H1 (cell line): ENCODE measurements around the gene HHAT. TPM values are rescaled to one million over a fixed set of nuclear protein-coding genes. Genes with fewer than 3 reads are reported as not detected.

Source experiments
- CTCF ChIA-PET: fragments of 300-600 bp; sonication (Branson Sonifier 250); formaldehyde crosslinking; loops from one replicate; lab custom pipeline; 2021; ENCODE audit not compliant: partially characterized antibody; lab: Charles Lee
- POLR2A ChIA-PET: fragments of 300-600 bp; sonication (Branson Sonifier 250); formaldehyde crosslinking; loops from one replicate; lab custom pipeline; 2021; ENCODE audit warnings: inconsistent platforms; ENCODE audit not compliant: partially characterized antibody; lab: Charles Lee
- DNase-seq, 2 experiments: peaks; one replicate each; pipeline versions ENCODE4 v3.0.0 to v3.0.0-alpha.2; 2010 to 2022; ENCODE audit warnings: low spot score in 2 of 2, low read depth in 1 of 2, mixed read lengths in 1 of 2
- FAIRE-seq: peaks from 2 replicates; lab custom pipeline; 2011; peaks lifted over from hg19 to GRCh38; lab: Jason Lieb, UNC
- H2AFZ ChIP-seq: 2 replicates; pipeline ENCODE4 v1.8.1; 2012; ENCODE audit warnings: low read length, inconsistent platforms
- H2AK5ac ChIP-seq: 2 replicates; pipeline ENCODE4 v1.6.1; 2013; ENCODE audit warnings: low read depth, low read length
- H2BK120ac ChIP-seq: replicated peaks from 2 replicates; pipeline ENCODE3; 2013; ENCODE audit warnings: low read depth, low read length, inconsistent platforms
- H2BK12ac ChIP-seq: 2 replicates; pipeline ENCODE4 v1.6.1; 2013; ENCODE audit warnings: low read depth, low read length
- H2BK15ac ChIP-seq: 2 replicates; pipeline ENCODE4 v1.6.1; 2013; ENCODE audit warnings: low read length
- H2BK20ac ChIP-seq: 2 replicates; pipeline ENCODE4 v1.6.1; 2013; ENCODE audit warnings: low read length
- H2BK5ac ChIP-seq: 2 replicates; pipeline ENCODE4 v1.6.1; 2013; ENCODE audit warnings: low read depth, low read length
- H3K14ac ChIP-seq: 2 replicates; pipeline ENCODE4 v1.6.1; 2013; ENCODE audit warnings: inconsistent platforms; ENCODE audit not compliant: insufficient read length
- H3K18ac ChIP-seq: 2 replicates; pipeline ENCODE4 v1.6.1; 2013; ENCODE audit warnings: low read length; ENCODE audit errors: extremely low read depth
- H3K23ac ChIP-seq: 2 replicates; pipeline ENCODE4 v1.6.1; 2013; ENCODE audit warnings: inconsistent platforms; ENCODE audit not compliant: insufficient read length
- H3K23me2 ChIP-seq: 2 replicates; pipeline ENCODE4 v1.6.1; 2013; ENCODE audit warnings: low read depth, low read length
- H3K27ac ChIP-seq: 2 replicates; pipeline ENCODE4 v1.6.1; 2011; ENCODE audit warnings: low read depth, low read length, inconsistent platforms
- H3K27me3 ChIP-seq, 4 experiments: replicated peaks in 1 of 4; 1 replicate in 1 of 4; 2 replicates in 3 of 4; pipeline versions ENCODE4 v1.6.1 to v1.8.1; 2011 to 2013; ENCODE audit warnings: low read length in 3 of 4, mild to moderate bottlenecking in 3 of 4, inconsistent platforms in 2 of 4, mixed read lengths in 2 of 4, moderate library complexity in 1 of 4; ENCODE audit not compliant: control insufficient read depth in 3 of 4, insufficient read depth in 3 of 4; ENCODE audit errors: extremely low read depth in 1 of 4
- H3K36me3 ChIP-seq, 4 experiments: 2 replicates each; pipeline versions ENCODE4 v1.6.1 to v1.8.1; 2011 to 2013; ENCODE audit warnings: mild to moderate bottlenecking in 4 of 4, low read length in 3 of 4, moderate library complexity in 2 of 4, control low read depth in 1 of 4, inconsistent platforms in 1 of 4; ENCODE audit not compliant: insufficient read depth in 4 of 4, control insufficient read depth in 2 of 4
- H3K4ac ChIP-seq: replicated peaks from 2 replicates; pipeline ENCODE3; 2013; ENCODE audit warnings: low read length, low read depth, mixed read lengths, inconsistent platforms; ENCODE audit not compliant: insufficient read length
- H3K4me1 ChIP-seq, 4 experiments: replicated peaks in 1 of 4; 1 replicate in 1 of 4; 2 replicates in 3 of 4; pipeline versions ENCODE4 v1.6.1 to v1.8.1; 2011 to 2013; ENCODE audit warnings: low read length in 3 of 4, inconsistent platforms in 2 of 4, mixed read lengths in 1 of 4; ENCODE audit not compliant: insufficient read depth in 4 of 4, control insufficient read depth in 3 of 4
- H3K4me2 ChIP-seq, 2 experiments: 2 replicates each; pipeline versions ENCODE4 v1.6.1 to v1.8.1; 2011 to 2013; ENCODE audit warnings: low read depth in 2 of 2, low read length in 2 of 2, control low read depth in 1 of 2, inconsistent platforms in 1 of 2, mild to moderate bottlenecking in 1 of 2; ENCODE audit not compliant: insufficient read depth in 1 of 2
- H3K4me3 ChIP-seq, 4 experiments: fragments of 200-600, 300-600 bp in 1 of 4; sonication (generic), shearing (Covaris generic), sonication (Bioruptor Twin) in 1 of 4; 2 replicates each; pipeline versions ENCODE4 v1.5.1 to v1.8.1; 2011 to 2016; ENCODE audit warnings: low read length in 4 of 4, low read depth in 3 of 4, control low read depth in 2 of 4, inconsistent platforms in 2 of 4, mild to moderate bottlenecking in 2 of 4, mixed read lengths in 1 of 4, moderate library complexity in 1 of 4; ENCODE audit not compliant: insufficient read depth in 2 of 4; ENCODE audit errors: extremely low read depth in 1 of 4
- H3K56ac ChIP-seq: replicated peaks from 2 replicates; pipeline ENCODE3; 2013; ENCODE audit warnings: low read depth, mild to moderate bottlenecking, mixed read lengths, low read length, inconsistent platforms; ENCODE audit not compliant: insufficient read length
- H3K79me1 ChIP-seq: 2 replicates; pipeline ENCODE4 v1.6.1; 2013; ENCODE audit warnings: low read depth, low read length, control low read depth
- H3K79me2 ChIP-seq, 2 experiments: 2 replicates each; pipeline versions ENCODE4 v1.6.1 to v1.8.1; 2012 to 2013; ENCODE audit warnings: low read length in 2 of 2, mild to moderate bottlenecking in 2 of 2, inconsistent platforms in 1 of 2; ENCODE audit not compliant: insufficient read depth in 2 of 2, control insufficient read depth in 1 of 2
- H3K9ac ChIP-seq, 4 experiments: replicated peaks in 1 of 4; 1 replicate in 1 of 4; 2 replicates in 3 of 4; pipeline versions ENCODE4 v1.6.1 to v1.8.1; 2011 to 2013; ENCODE audit warnings: low read depth in 3 of 4, low read length in 3 of 4, control low read depth in 2 of 4, mild to moderate bottlenecking in 2 of 4, moderate library complexity in 2 of 4, inconsistent platforms in 1 of 4; ENCODE audit errors: extremely low read depth in 1 of 4
- H3K9me3 ChIP-seq, 2 experiments: 2 replicates each; pipeline versions ENCODE4 v1.6.1 to v1.8.1; 2012 to 2013; ENCODE audit warnings: mild to moderate bottlenecking in 2 of 2, moderate library complexity in 2 of 2, control low read depth in 1 of 2, inconsistent platforms in 1 of 2, low read depth in 1 of 2, low read length in 1 of 2, mixed read lengths in 1 of 2; ENCODE audit not compliant: insufficient read depth in 2 of 2
- H4K20me1 ChIP-seq, 2 experiments: replicated peaks in 1 of 2; 2 replicates each; pipeline versions ENCODE3 to v1.8.1; 2011 to 2013; ENCODE audit warnings: inconsistent platforms in 2 of 2, low read length in 2 of 2, mild to moderate bottlenecking in 1 of 2; ENCODE audit not compliant: insufficient read depth in 2 of 2, control insufficient read depth in 1 of 2
- H4K5ac ChIP-seq: 2 replicates; pipeline ENCODE4 v1.6.1; 2013; ENCODE audit warnings: low read length, low read depth, mixed read lengths, inconsistent platforms; ENCODE audit not compliant: insufficient read length
- H4K8ac ChIP-seq: 2 replicates; pipeline ENCODE4 v1.8.0; 2013; ENCODE audit warnings: mild to moderate bottlenecking, moderate library complexity, low read length, inconsistent platforms; ENCODE audit not compliant: insufficient read depth; ENCODE audit errors: extremely low read depth
- H4K91ac ChIP-seq: replicated peaks from 2 replicates; pipeline ENCODE3; 2013; ENCODE audit warnings: low read length, mixed read lengths, inconsistent platforms; ENCODE audit not compliant: insufficient read length
- CBX5 ChIP-seq: fragments of 300-800, 300-1000 bp; sonication (generic); IDR thresholded peaks from 2 replicates; pipeline ENCODE4 v1.7.1; 2016; ENCODE audit warnings: antibody characterized with exemption, low read length, low read depth
- CBX8 ChIP-seq: fragments of 300-800, 300-1000 bp; sonication (generic); IDR thresholded peaks from 2 replicates; pipeline ENCODE4 v1.7.1; 2016; ENCODE audit warnings: low read depth, low read length, borderline replicate concordance
- MAFK ChIP-seq: IDR thresholded peaks from 2 replicates; pipeline ENCODE4 v1.6.1; 2012; ENCODE audit warnings: low read depth, mild to moderate bottlenecking, improper control_type of control experiment, low read length
- RBBP5 ChIP-seq: IDR thresholded peaks from 2 replicates; pipeline ENCODE4 v1.7.1; 2012; ENCODE audit warnings: low read depth, mild to moderate bottlenecking, inconsistent platforms, low read length, moderate library complexity, borderline replicate concordance
- RXRA ChIP-seq: IDR thresholded peaks from 2 replicates; pipeline ENCODE4 v1.6.1; 2011; ENCODE audit warnings: low read depth, mild to moderate bottlenecking, low read length, moderate library complexity; ENCODE audit not compliant: insufficient read depth
- SAP30 ChIP-seq: fragments of 300-600 bp; sonication (generic); IDR thresholded peaks from 2 replicates; pipeline ENCODE4 v1.7.1; 2012; ENCODE audit warnings: low read length, moderate library complexity, mild to moderate bottlenecking, inconsistent platforms; ENCODE audit not compliant: insufficient read depth, insufficient replicate concordance
- SIN3A ChIP-seq, 2 experiments: IDR thresholded peaks in 1 of 2; conservative IDR thresholded peaks in 1 of 2; 2 replicates each; pipeline ENCODE4 v1.6.1; 2011 to 2012; ENCODE audit warnings: low read length in 2 of 2, improper control_type of control experiment in 1 of 2, low read depth in 1 of 2, mild to moderate bottlenecking in 1 of 2
- SIRT6 ChIP-seq: IDR thresholded peaks from one replicate; pipeline ENCODE4 v1.7.1; 2012; ENCODE audit warnings: low read length, inconsistent platforms
- WGBS, 2 experiments: shearing (Covaris generic) in 1 of 2; methylation state at CpG; one replicate each; pipeline versions ENCODE4 v1.1.6 to v1.1.7; 2013 to 2015; ENCODE audit warnings: low lambda C conversion rate in 2 of 2, mixed read lengths in 2 of 2, inconsistent platforms in 1 of 2, low coverage in 1 of 2, missing lambda C conversion rate in 1 of 2; ENCODE audit not compliant: insufficient replicate concordance in 2 of 2, insufficient coverage in 1 of 2, insufficient read length in 1 of 2; ENCODE audit errors: extremely low coverage in 1 of 2, missing lambda C conversion rate in 1 of 2; 5-methylcytosine and 5-hydroxymethylcytosine counted together
- polyA plus RNA-seq, 7 experiments: library from polyadenylated mRNA; depleted of rRNA in 3 of 7; stranded (reverse) in 5 of 7; unstranded in 2 of 7; fragments of >200 nt in 5 of 7; fragments of 200-250 nt in 2 of 7; gene quantifications; 1 replicate in 5 of 7; 2 replicates in 1 of 7; 4 replicates in 1 of 7; pipeline versions ENCODE4 v1.2.1 to v1.2.3, GENCODE V29; 2011 to 2013; ENCODE audit warnings: missing spikeins in 2 of 7, mixed read lengths in 2 of 7
- total RNA-seq: library from RNA; stranded (reverse); fragmentation: NEBNext Ultra II Directional; extraction: Animal tissue kit (Norgen Biotek cat#: 25700); gene quantifications from 2 replicates; pipeline ENCODE4 v1.2.1, GENCODE V29; 2021

HHAT gene
- total and polyA plus RNA-seq, 2 of the 8 experiments (the other 6 are each of a cell fraction or from before 2014, with no cell fraction given), result 0.15 to 0.51 TPM

- Histone ChIP-seq H3K27me3 (no peaks in the 10 kb centered on the region), H3K27ac (no peak overlapping the region), H2BK12ac (no peak overlapping the region), H2BK15ac (no peak overlapping the region), H2BK120ac (no peak overlapping the region), H4K91ac (no peak overlapping the region), H3K4me3 (no peak overlapping the region), H3K56ac (no peak overlapping the region), H3K36me3 (no peaks in the 10 kb centered on the region), H3K14ac (no peak overlapping the region), H3K4me1 (no peaks in the 10 kb centered on the region), H2BK20ac (no peak overlapping the region), H3K4me2 (no peak overlapping the region), H3K23me2 (no peaks in the 10 kb centered on the region), H2AK5ac (no peak overlapping the region), H2BK5ac (no peak overlapping the region), H3K79me1 (no peaks in the 10 kb centered on the region), H4K5ac (no peak overlapping the region), H3K23ac (no peak overlapping the region), H3K79me2 (no peaks in the 10 kb centered on the region), H2AFZ (no peak overlapping the region), H3K9me3 (no peaks in the 10 kb centered on the region), H3K9ac (no peak overlapping the region), H4K20me1 (no peaks in the 10 kb centered on the region), H3K18ac (no peak overlapping the region), H4K8ac (no peak overlapping the region), H3K4ac (no peak overlapping the region)
- DNase-seq, result no peak
- ChIA-PET CTCF (interaction anchor here (1.2 to 1.3 kb wide), 2 partner anchors 14 to 94 kb away, joined by 3 read pairs; no protein-coding TSS in a partner anchor), POLR2A (interaction anchor here (1.5 kb wide), 1 partner anchor 127 kb away, joined by 4 read pairs; no protein-coding TSS in a partner anchor)
- WGBS, 2 experiments, result 100% methylated on average over 2 of the region's 2 CpGs; no CpG with 5 or more reads in 1 of the 2 experiments
- TF ChIP-seq SAP30 (no peak), MAFK (no peak), SIN3A (conservative IDR thresholded peaks at IDR 0.05 in 1 of 2, IDR thresholded peaks at IDR 0.05 in 1 of 2; ENCODE audit: low read depth in 1 of 2, low read length in 2 of 2) (no peak), CBX8 (no peak), RBBP5 (no peak), SIRT6 (no peak), RXRA (no peak), CBX5 (no peak)
- FAIRE-seq, result no peak
These were observed 172.1 kb downstream of the HHAT start for GRCh38 chr1:210500831-210501230.
